WTC11 (cell line): ENCODE results near the gene SEBOX. TPM values are rescaled to one million over a fixed set of nuclear protein-coding genes. Genes with fewer than 3 reads are reported as not detected.

Source experiments
- ATAC-seq: fragments of 200-7000 bp; cut with Tn5 transposase; 2 replicates; pipeline ENCODE4 v1.10.0; 2021; ENCODE audit warnings: mild to moderate bottlenecking, moderate library complexity
- CTCF ChIA-PET: fragments of 300-600 bp; sonication (Branson Sonifier 250); formaldehyde crosslinking; loops from one replicate; lab custom pipeline; 2021; ENCODE audit warnings: antibody characterized with exemption; lab: Charles Lee
- POLR2A ChIA-PET: fragments of 350-600 bp; sonication (Branson Sonifier 250); formaldehyde crosslinking; loops from one replicate; lab custom pipeline; 2021; ENCODE audit warnings: antibody characterized with exemption; lab: Charles Lee
- DNase-seq: peaks from one replicate; pipeline ENCODE4 v3.0.0; 2021; ENCODE audit warnings: low spot score
- H3K27ac Mint-ChIP-seq: 2 replicates; pipeline ENCODE4 v1.8.0; 2021; ENCODE audit warnings: mixed read lengths
- H3K27me3 Mint-ChIP-seq: 2 replicates; pipeline ENCODE4 v1.8.0; 2021; ENCODE audit warnings: low read depth, mild to moderate bottlenecking, moderate library complexity, mixed read lengths
- H3K36me3 Mint-ChIP-seq: 2 replicates; pipeline ENCODE4 v1.8.0; 2021; ENCODE audit warnings: mixed read lengths
- H3K4me1 Mint-ChIP-seq: 2 replicates; pipeline ENCODE4 v1.8.0; 2022; ENCODE audit warnings: mixed read lengths
- H3K4me3 Mint-ChIP-seq: 2 replicates; pipeline ENCODE4 v1.8.0; 2021; ENCODE audit warnings: mild to moderate bottlenecking, moderate library complexity, mixed read lengths
- H3K9me3 Mint-ChIP-seq: 2 replicates; pipeline ENCODE4 v1.8.0; 2021; ENCODE audit warnings: mixed read lengths
- CBFB ChIP-seq: sonication (generic); formaldehyde crosslinking; IDR thresholded peaks from 2 replicates; pipeline ENCODE4 v1.8.1; 2022; ENCODE audit warnings: mild to moderate bottlenecking, low read depth, missing genetic modification reagents
- CREM ChIP-seq: sonication (generic); formaldehyde crosslinking; IDR thresholded peaks from 2 replicates; pipeline ENCODE4 v1.8.1; 2022; ENCODE audit warnings: mild to moderate bottlenecking, missing genetic modification reagents, moderate library complexity
- ELF4 ChIP-seq: sonication (generic); formaldehyde crosslinking; IDR thresholded peaks from 2 replicates; pipeline ENCODE4 v1.8.1; 2022; ENCODE audit warnings: low read depth, mild to moderate bottlenecking, moderate library complexity, missing genetic modification reagents
- GABPB1 ChIP-seq: sonication (generic); formaldehyde crosslinking; IDR thresholded peaks from 2 replicates; pipeline ENCODE4 v1.8.1; 2023; ENCODE audit warnings: mild to moderate bottlenecking, missing genetic modification reagents
- GTF2I ChIP-seq: fragments of 250-450 bp; sonication (Bioruptor Pico); conservative IDR thresholded peaks from 2 replicates; pipeline ENCODE4 v1.4.0; 2021; ENCODE audit warnings: mild to moderate bottlenecking
- JAZF1 ChIP-seq: fragments of 250-450 bp; sonication (Bioruptor Pico); IDR thresholded peaks from 2 replicates; pipeline ENCODE4 v1.9.0; 2021; ENCODE audit warnings: moderate library complexity, mild to moderate bottlenecking, inconsistent platforms
- JUN ChIP-seq: sonication (generic); formaldehyde crosslinking; IDR thresholded peaks from 2 replicates; pipeline ENCODE4 v1.8.0; 2023; ENCODE audit warnings: mild to moderate bottlenecking, missing genetic modification reagents
- MYBL2 ChIP-seq: sonication (generic); formaldehyde crosslinking; IDR thresholded peaks from 2 replicates; pipeline ENCODE4 v1.8.1; 2023; ENCODE audit warnings: mild to moderate bottlenecking, moderate library complexity, missing genetic modification reagents
- NFYB ChIP-seq: sonication (generic); formaldehyde crosslinking; conservative IDR thresholded peaks from 2 replicates; pipeline ENCODE4 v1.8.0; 2022; ENCODE audit warnings: low read depth, missing genetic modification reagents
- RELA ChIP-seq: sonication (generic); formaldehyde crosslinking; IDR thresholded peaks from 2 replicates; pipeline ENCODE4 v1.8.1; 2022; ENCODE audit warnings: missing genetic modification reagents, mild to moderate bottlenecking, borderline replicate concordance
- ZNF219 ChIP-seq: sonication (generic); formaldehyde crosslinking; IDR thresholded peaks from 2 replicates; pipeline ENCODE4 v1.8.0; 2023; ENCODE audit warnings: missing genetic modification reagents, mild to moderate bottlenecking, borderline replicate concordance
- ZNF317 ChIP-seq: sonication (generic); formaldehyde crosslinking; IDR thresholded peaks from 2 replicates; pipeline ENCODE4 v1.8.1; 2023; ENCODE audit warnings: low read depth, mild to moderate bottlenecking, moderate library complexity, missing genetic modification reagents, borderline replicate concordance
- total RNA-seq: library from RNA; stranded (reverse); gene quantifications from 3 replicates; pipeline ENCODE4 v1.2.3, GENCODE V29; 2021
- TF ChIP-seq, protein P1 (sequence below): sonication (generic); formaldehyde crosslinking; IDR thresholded peaks from 2 replicates; pipeline ENCODE4 v1.8.1; 2022; ENCODE audit warnings: low read depth, missing genetic modification reagents, borderline replicate concordance
- TF ChIP-seq, protein P2 (sequence below): sonication (generic); formaldehyde crosslinking; IDR thresholded peaks from 2 replicates; pipeline ENCODE4 v1.8.1; 2022; ENCODE audit warnings: low read depth, mild to moderate bottlenecking, moderate library complexity, missing genetic modification reagents, borderline replicate concordance
- TF ChIP-seq, protein P3 (sequence below): sonication (generic); formaldehyde crosslinking; conservative IDR thresholded peaks from 2 replicates; pipeline ENCODE4 v1.8.1; 2022; ENCODE audit warnings: mild to moderate bottlenecking, missing genetic modification reagents
- TF ChIP-seq, protein P4 (sequence below): sonication (generic); formaldehyde crosslinking; IDR thresholded peaks from 2 replicates; pipeline ENCODE4 v1.8.1; 2023; ENCODE audit warnings: mild to moderate bottlenecking, missing genetic modification reagents, moderate library complexity
- TF ChIP-seq, protein P5 (sequence below): sonication (generic); formaldehyde crosslinking; IDR thresholded peaks from 2 replicates; pipeline ENCODE4 v1.8.1; 2023; ENCODE audit warnings: mild to moderate bottlenecking, missing genetic modification reagents
- TF ChIP-seq, protein P6 (sequence below): fragments of 250-450 bp; sonication (Bioruptor Pico); IDR thresholded peaks from 2 replicates; pipeline ENCODE4 v1.8.0; 2021; ENCODE audit warnings: mild to moderate bottlenecking
- TF ChIP-seq, protein P7 (sequence below): sonication (generic); formaldehyde crosslinking; IDR thresholded peaks from 2 replicates; pipeline ENCODE4 v1.8.1; 2023; ENCODE audit warnings: mild to moderate bottlenecking, missing genetic modification reagents
- TF ChIP-seq, protein P8 (sequence below): sonication (generic); formaldehyde crosslinking; IDR thresholded peaks from 2 replicates; pipeline ENCODE4 v1.8.0; 2023; ENCODE audit warnings: missing genetic modification reagents
- TF ChIP-seq, protein P9 (sequence below): sonication (generic); formaldehyde crosslinking; IDR thresholded peaks from 2 replicates; pipeline ENCODE4 v1.8.0; 2022; ENCODE audit warnings: mild to moderate bottlenecking, missing genetic modification reagents

Gene SEBOX
- total RNA-seq, 1 experiment from 2014 or later = not detected

DNA sequence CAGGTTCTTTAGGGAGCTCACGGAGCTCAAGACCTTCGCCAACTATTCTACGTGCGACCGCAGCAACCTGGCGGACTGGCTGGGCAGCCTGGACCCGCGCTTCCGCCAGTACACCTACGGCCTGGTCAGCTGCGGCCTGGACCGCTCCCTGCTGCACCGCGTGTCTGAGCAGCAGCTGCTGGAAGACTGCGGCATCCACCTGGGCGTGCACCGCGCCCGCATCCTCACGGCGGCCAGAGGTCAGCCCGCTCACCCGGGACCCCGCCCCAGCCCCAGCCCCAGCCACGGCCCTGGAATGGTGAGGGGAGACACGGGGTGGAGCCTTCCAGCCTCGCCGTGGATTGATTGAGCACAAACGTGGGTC lies 20.0 kb upstream of the SEBOX start:
- H3K4me3 Mint-ChIP-seq = peak overlapping the region; percentile 89
- TF ChIP-seq, protein P1, sequence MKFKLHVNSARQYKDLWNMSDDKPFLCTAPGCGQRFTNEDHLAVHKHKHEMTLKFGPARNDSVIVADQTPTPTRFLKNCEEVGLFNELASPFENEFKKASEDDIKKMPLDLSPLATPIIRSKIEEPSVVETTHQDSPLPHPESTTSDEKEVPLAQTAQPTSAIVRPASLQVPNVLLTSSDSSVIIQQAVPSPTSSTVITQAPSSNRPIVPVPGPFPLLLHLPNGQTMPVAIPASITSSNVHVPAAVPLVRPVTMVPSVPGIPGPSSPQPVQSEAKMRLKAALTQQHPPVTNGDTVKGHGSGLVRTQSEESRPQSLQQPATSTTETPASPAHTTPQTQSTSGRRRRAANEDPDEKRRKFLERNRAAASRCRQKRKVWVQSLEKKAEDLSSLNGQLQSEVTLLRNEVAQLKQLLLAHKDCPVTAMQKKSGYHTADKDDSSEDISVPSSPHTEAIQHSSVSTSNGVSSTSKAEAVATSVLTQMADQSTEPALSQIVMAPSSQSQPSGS = no peak
- 0 out of 2 replicates have a peak, but pooled peaks have one; percentile 16 for TF ChIP-seq RELA
- 0 out of 2 replicates have a peak, but pooled peaks have one; percentile 4 for TF ChIP-seq CREM (CRISPR knock-in tag)
- TF ChIP-seq, all 79 proteins: peak for 2
- DNase-seq (peak; percentile 42), ATAC-seq (peak; percentile 15; the same call in 1 of the 2 replicates)
- POLR2A ChIA-PET = interaction anchor here (1.3 kb wide), 1 partner anchor 23 kb away, joined by 3 read pairs; no protein-coding TSS in a partner anchor
- Mint-ChIP-seq H3K9me3 (no peaks in the 10 kb centered on the region), H3K27ac (no peak overlapping the region), H3K27me3 (peaks cover 78% of the 10 kb centered on the region), H3K4me1 (peaks cover 11% of the 10 kb centered on the region), H3K36me3 (peaks cover 2% of the 10 kb centered on the region; the same call in 1 of the 2 replicates)
- CTCF ChIA-PET = interaction anchor here (1.0 to 6.9 kb wide), 8 partner anchors 17 to 732 kb away, joined by 3 to 63 read pairs (median 4); partner anchors contain the start of gene POLDIP2

DNA sequence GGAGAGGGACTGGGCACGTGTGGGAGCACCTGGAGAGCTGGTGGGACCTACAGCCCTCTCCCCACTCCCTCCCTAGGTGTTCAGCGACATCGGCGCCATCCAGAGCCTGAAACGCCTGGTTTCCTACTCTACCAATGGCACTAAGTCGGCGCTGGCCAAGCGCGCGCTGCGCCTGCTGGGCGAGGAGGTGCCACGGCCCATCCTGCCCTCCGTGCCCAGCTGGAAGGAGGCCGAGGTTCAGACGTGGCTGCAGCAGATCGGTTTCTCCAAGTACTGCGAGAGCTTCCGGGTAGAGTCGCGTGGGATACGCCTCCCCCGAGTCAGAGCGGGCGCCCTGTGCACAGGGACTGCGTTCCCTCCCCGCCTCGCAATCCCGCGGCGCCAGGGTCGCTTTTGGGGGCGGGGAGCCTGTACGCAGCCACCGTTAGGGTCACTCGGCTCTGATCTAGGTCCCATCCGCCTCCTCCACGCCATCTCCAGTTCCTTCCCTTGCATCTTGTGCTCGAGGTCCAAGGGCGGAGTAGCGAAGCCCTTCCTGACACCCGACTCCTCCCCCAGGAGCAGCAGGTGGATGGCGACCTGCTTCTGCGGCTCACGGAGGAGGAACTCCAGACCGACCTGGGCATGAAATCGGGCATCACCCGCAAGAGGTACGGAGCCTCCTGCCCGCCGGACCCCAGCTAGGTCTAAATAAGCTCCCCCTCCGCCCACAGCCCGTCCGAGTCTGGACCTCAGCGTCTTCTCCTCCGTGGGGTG lies 19.5 kb upstream of the SEBOX start:
- no peak overlapping the region for H3K27ac Mint-ChIP-seq
- H3K27me3 Mint-ChIP-seq = peaks cover 83% of the 10 kb centered on the region
- peak overlapping the region; percentile 89 for H3K4me3 Mint-ChIP-seq
- peaks cover 2% of the 10 kb centered on the region; the same call in 1 of the 2 replicates for H3K36me3 Mint-ChIP-seq
- POLR2A ChIA-PET = interaction anchor here (1.3 kb wide), 1 partner anchor 23 kb away, joined by 3 read pairs; no protein-coding TSS in a partner anchor
- CTCF ChIA-PET = interaction anchor here (1.0 to 6.9 kb wide), 8 partner anchors 17 to 733 kb away, joined by 3 to 63 read pairs (median 4); partner anchors contain the start of gene POLDIP2
- DNase-seq (peak; percentile 53), ATAC-seq (peak; percentile 52)
- peaks cover 11% of the 10 kb centered on the region for H3K4me1 Mint-ChIP-seq
- H3K9me3 Mint-ChIP-seq = no peaks in the 10 kb centered on the region
- TF ChIP-seq, protein P2, sequence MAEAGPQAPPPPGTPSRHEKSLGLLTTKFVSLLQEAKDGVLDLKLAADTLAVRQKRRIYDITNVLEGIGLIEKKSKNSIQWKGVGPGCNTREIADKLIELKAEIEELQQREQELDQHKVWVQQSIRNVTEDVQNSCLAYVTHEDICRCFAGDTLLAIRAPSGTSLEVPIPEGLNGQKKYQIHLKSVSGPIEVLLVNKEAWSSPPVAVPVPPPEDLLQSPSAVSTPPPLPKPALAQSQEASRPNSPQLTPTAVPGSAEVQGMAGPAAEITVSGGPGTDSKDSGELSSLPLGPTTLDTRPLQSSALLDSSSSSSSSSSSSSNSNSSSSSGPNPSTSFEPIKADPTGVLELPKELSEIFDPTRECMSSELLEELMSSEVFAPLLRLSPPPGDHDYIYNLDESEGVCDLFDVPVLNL (CRISPR knock-in tag) = no peak
- no peak for TF ChIP-seq GABPB1 (CRISPR knock-in tag)
- TF ChIP-seq, protein P3, sequence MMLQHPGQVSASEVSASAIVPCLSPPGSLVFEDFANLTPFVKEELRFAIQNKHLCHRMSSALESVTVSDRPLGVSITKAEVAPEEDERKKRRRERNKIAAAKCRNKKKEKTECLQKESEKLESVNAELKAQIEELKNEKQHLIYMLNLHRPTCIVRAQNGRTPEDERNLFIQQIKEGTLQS (CRISPR knock-in tag) = no peak
- no peak for TF ChIP-seq CBFB (CRISPR knock-in tag)
- TF ChIP-seq, protein P4, sequence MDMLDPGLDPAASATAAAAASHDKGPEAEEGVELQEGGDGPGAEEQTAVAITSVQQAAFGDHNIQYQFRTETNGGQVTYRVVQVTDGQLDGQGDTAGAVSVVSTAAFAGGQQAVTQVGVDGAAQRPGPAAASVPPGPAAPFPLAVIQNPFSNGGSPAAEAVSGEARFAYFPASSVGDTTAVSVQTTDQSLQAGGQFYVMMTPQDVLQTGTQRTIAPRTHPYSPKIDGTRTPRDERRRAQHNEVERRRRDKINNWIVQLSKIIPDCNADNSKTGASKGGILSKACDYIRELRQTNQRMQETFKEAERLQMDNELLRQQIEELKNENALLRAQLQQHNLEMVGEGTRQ (CRISPR knock-in tag) = no peak
- TF ChIP-seq GTF2I = no peak
- TF ChIP-seq JAZF1 (CRISPR knock-in tag) = no peak
- TF ChIP-seq, protein P5, sequence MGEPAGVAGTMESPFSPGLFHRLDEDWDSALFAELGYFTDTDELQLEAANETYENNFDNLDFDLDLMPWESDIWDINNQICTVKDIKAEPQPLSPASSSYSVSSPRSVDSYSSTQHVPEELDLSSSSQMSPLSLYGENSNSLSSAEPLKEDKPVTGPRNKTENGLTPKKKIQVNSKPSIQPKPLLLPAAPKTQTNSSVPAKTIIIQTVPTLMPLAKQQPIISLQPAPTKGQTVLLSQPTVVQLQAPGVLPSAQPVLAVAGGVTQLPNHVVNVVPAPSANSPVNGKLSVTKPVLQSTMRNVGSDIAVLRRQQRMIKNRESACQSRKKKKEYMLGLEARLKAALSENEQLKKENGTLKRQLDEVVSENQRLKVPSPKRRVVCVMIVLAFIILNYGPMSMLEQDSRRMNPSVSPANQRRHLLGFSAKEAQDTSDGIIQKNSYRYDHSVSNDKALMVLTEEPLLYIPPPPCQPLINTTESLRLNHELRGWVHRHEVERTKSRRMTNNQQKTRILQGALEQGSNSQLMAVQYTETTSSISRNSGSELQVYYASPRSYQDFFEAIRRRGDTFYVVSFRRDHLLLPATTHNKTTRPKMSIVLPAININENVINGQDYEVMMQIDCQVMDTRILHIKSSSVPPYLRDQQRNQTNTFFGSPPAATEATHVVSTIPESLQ = no peak
- TF ChIP-seq, protein P6, sequence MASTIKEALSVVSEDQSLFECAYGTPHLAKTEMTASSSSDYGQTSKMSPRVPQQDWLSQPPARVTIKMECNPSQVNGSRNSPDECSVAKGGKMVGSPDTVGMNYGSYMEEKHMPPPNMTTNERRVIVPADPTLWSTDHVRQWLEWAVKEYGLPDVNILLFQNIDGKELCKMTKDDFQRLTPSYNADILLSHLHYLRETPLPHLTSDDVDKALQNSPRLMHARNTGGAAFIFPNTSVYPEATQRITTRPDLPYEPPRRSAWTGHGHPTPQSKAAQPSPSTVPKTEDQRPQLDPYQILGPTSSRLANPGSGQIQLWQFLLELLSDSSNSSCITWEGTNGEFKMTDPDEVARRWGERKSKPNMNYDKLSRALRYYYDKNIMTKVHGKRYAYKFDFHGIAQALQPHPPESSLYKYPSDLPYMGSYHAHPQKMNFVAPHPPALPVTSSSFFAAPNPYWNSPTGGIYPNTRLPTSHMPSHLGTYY (CRISPR knock-in tag) = no peak
- no peak for TF ChIP-seq JUN (CRISPR knock-in tag)
- TF ChIP-seq ZNF317 (CRISPR knock-in tag) = no peak
- TF ChIP-seq, protein P7, sequence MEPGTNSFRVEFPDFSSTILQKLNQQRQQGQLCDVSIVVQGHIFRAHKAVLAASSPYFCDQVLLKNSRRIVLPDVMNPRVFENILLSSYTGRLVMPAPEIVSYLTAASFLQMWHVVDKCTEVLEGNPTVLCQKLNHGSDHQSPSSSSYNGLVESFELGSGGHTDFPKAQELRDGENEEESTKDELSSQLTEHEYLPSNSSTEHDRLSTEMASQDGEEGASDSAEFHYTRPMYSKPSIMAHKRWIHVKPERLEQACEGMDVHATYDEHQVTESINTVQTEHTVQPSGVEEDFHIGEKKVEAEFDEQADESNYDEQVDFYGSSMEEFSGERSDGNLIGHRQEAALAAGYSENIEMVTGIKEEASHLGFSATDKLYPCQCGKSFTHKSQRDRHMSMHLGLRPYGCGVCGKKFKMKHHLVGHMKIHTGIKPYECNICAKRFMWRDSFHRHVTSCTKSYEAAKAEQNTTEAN (CRISPR knock-in tag) = no peak
- TF ChIP-seq, protein P8, sequence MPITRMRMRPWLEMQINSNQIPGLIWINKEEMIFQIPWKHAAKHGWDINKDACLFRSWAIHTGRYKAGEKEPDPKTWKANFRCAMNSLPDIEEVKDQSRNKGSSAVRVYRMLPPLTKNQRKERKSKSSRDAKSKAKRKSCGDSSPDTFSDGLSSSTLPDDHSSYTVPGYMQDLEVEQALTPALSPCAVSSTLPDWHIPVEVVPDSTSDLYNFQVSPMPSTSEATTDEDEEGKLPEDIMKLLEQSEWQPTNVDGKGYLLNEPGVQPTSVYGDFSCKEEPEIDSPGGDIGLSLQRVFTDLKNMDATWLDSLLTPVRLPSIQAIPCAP (CRISPR knock-in tag) = no peak
- TF ChIP-seq NFYB = no peak
- no peak for TF ChIP-seq ELF4 (CRISPR knock-in tag)
- TF ChIP-seq MYBL2 = no peak
- TF ChIP-seq CREM (CRISPR knock-in tag) = 0 out of 2 replicates have a peak, but pooled peaks have one; percentile 10
- no peak for TF ChIP-seq ZNF219
- TF ChIP-seq, protein P9, sequence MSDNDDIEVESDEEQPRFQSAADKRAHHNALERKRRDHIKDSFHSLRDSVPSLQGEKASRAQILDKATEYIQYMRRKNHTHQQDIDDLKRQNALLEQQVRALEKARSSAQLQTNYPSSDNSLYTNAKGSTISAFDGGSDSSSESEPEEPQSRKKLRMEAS (CRISPR knock-in tag) = peak; percentile 59; the same call in 1 of the 2 replicates
